Measurements from ENCODE around the gene PSMD14. TPM values are rescaled to one million over a fixed set of nuclear protein-coding genes. Genes with fewer than 3 reads are reported as not detected.

The PSMD14 gene
- total RNA-seq, 1 experiment from 2014 or later = 118 TPM

GRCh38 chr2:161283926-161284325, 24.3 kb upstream of the PSMD14 start:
- no peaks in the 10 kb centered on the region for H3K4me1 ChIP-seq (ENCODE audit: control insufficient read depth in 1 of 2, insufficient read depth in 2 of 2, low read length in 2 of 2)
- no peak for DNase-seq (ENCODE audit: low read depth, low spot score)
- ChIA-PET POLR2A (no interaction called here), CTCF (interaction anchor here (1.6 kb wide), 1 partner anchor 10 kb away, joined by 4 read pairs; no protein-coding TSS in a partner anchor), RAD21 (ENCODE audit: low non-redundant PET in 1 of 2, low total read pairs in 2 of 2, uncharacterized antibody in 2 of 2, unreplicated experiment in 2 of 2) (no interaction called here)
- H3K4me2 ChIP-seq (ENCODE audit: low read length) = no peak overlapping the region
- no peak overlapping the region for H3K27ac ChIP-seq (ENCODE audit: low read depth, low read length)
- BruUV-seq (replicated peaks) = no TSS peak
- no peak overlapping the region for H3K9ac ChIP-seq (ENCODE audit: low read length)
- no peak for ATAC-seq
- H3K79me2 ChIP-seq (ENCODE audit: insufficient read depth, low read length) = no peaks in the 10 kb centered on the region
- H3K9me3 ChIP-seq (ENCODE audit: control insufficient read depth in 1 of 2, insufficient read depth in 1 of 2, low read depth in 1 of 2, low read length in 2 of 2) = no peaks in the 10 kb centered on the region
- no peaks in the 10 kb centered on the region for H4K20me1 ChIP-seq (ENCODE audit: insufficient read depth)
- no peak overlapping the region for H3K4me3 ChIP-seq (replicated peaks in 1 of 2; ENCODE audit: low read depth in 1 of 2, low read length in 2 of 2)
- H3K36me3 ChIP-seq (ENCODE audit: control insufficient read depth in 1 of 2, insufficient read depth in 2 of 2, low read length in 2 of 2) = no peaks in the 10 kb centered on the region
- no peaks in the 10 kb centered on the region for H3K9me2 ChIP-seq (ENCODE audit: insufficient read depth)
- no peaks in the 10 kb centered on the region for H3K27me3 ChIP-seq (ENCODE audit: insufficient read depth, low read length)
- no peak overlapping the region for H2AFZ ChIP-seq (ENCODE audit: low read depth, low read length, poor library complexity, severe bottlenecking)
- TF ChIP-seq FOSL1 (IDR thresholded peaks at IDR 0.05; ENCODE audit: low read depth) (no peak), EZH2 (IDR thresholded peaks at IDR 0.05) (no peak)
- TF ChIP-seq, protein P1, sequence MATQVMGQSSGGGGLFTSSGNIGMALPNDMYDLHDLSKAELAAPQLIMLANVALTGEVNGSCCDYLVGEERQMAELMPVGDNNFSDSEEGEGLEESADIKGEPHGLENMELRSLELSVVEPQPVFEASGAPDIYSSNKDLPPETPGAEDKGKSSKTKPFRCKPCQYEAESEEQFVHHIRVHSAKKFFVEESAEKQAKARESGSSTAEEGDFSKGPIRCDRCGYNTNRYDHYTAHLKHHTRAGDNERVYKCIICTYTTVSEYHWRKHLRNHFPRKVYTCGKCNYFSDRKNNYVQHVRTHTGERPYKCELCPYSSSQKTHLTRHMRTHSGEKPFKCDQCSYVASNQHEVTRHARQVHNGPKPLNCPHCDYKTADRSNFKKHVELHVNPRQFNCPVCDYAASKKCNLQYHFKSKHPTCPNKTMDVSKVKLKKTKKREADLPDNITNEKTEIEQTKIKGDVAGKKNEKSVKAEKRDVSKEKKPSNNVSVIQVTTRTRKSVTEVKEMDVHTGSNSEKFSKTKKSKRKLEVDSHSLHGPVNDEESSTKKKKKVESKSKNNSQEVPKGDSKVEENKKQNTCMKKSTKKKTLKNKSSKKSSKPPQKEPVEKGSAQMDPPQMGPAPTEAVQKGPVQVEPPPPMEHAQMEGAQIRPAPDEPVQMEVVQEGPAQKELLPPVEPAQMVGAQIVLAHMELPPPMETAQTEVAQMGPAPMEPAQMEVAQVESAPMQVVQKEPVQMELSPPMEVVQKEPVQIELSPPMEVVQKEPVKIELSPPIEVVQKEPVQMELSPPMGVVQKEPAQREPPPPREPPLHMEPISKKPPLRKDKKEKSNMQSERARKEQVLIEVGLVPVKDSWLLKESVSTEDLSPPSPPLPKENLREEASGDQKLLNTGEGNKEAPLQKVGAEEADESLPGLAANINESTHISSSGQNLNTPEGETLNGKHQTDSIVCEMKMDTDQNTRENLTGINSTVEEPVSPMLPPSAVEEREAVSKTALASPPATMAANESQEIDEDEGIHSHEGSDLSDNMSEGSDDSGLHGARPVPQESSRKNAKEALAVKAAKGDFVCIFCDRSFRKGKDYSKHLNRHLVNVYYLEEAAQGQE (IDR thresholded peaks at IDR 0.05; ENCODE audit: low read depth) = no peak
- TF ChIP-seq, protein P2, sequence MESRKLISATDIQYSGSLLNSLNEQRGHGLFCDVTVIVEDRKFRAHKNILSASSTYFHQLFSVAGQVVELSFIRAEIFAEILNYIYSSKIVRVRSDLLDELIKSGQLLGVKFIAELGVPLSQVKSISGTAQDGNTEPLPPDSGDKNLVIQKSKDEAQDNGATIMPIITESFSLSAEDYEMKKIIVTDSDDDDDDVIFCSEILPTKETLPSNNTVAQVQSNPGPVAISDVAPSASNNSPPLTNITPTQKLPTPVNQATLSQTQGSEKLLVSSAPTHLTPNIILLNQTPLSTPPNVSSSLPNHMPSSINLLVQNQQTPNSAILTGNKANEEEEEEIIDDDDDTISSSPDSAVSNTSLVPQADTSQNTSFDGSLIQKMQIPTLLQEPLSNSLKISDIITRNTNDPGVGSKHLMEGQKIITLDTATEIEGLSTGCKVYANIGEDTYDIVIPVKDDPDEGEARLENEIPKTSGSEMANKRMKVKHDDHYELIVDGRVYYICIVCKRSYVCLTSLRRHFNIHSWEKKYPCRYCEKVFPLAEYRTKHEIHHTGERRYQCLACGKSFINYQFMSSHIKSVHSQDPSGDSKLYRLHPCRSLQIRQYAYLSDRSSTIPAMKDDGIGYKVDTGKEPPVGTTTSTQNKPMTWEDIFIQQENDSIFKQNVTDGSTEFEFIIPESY (IDR thresholded peaks at IDR 0.05; ENCODE audit: extremely low read depth, insufficient replicate concordance, low read length) = no peak
- intact Hi-C loops (cut with micrococcal nuclease) = no loop called here

Measured in HCT116 (cell line).